Stimulated activated CD8-positive, alpha-beta memory T cell treated with anti-CD3 and anti-CD28 coated beads, Interleukin-12 subunit alpha, Interleukin-12 subunit beta, amount 100 ng/mL, for 24 hours (primary cell): Measurements from ENCODE around the gene CENPP.
"Not testable (repeated sequence)": the region's sequence is repeated elsewhere in the genome, so short reads cannot be mapped to it uniquely, and the experiment has no call there.

ENCODE experiments used
- DNase-seq: peaks from one replicate; pipeline ENCODE4 v3.0.0-alpha.2; 2020; ENCODE audit errors: extremely low read depth

Gene CENPP

GRCh38 chr9:92380603-92381002, 54.9 kb downstream of the CENPP start:
- DNase-seq: no peak

GRCh38 chr9:92381775-92382174, 56.0 kb downstream of the CENPP start:
- no peak for DNase-seq

GRCh38 chr9:92384375-92384774, 58.6 kb downstream of the CENPP start:
- no peak for DNase-seq

- no peak for DNase-seq
Observed at GRCh38 chr9:92385001-92385400, 59.2 kb downstream of the CENPP start.

GRCh38 chr9:92385477-92385876, 59.7 kb downstream of the CENPP start:
- DNase-seq: no peak

- no peak for DNase-seq
Observed at GRCh38 chr9:92385953-92386352, 60.2 kb downstream of the CENPP start.

- no peak for DNase-seq
Observed at GRCh38 chr9:92392690-92393089, 66.9 kb downstream of the CENPP start.

- no peak for DNase-seq
Observed at GRCh38 chr9:92393686-92394085, 67.9 kb downstream of the CENPP start.

GRCh38 chr9:92395617-92396016, 69.9 kb downstream of the CENPP start:
- DNase-seq: no peak

- no peak for DNase-seq
Observed at GRCh38 chr9:92397853-92398252, 72.1 kb downstream of the CENPP start.

GRCh38 chr9:92402360-92402759, 76.6 kb downstream of the CENPP start:
- no peak for DNase-seq

GRCh38 chr9:92402826-92403745, 77.3 kb downstream of the CENPP start:
- no peak for DNase-seq

GRCh38 chr9:92404042-92404836, 78.5 kb downstream of the CENPP start, which contains the start of gene OGN:
Gene OGN, minus strand, starts transcription at chr9:92404578. Its CDS starts 1,171 bp downstream, at chr9:92403407.
- DNase-seq: no peak

GRCh38 chr9:92405818-92406217, 80.1 kb downstream of the CENPP start:
- no peak for DNase-seq

- no peak for DNase-seq
Observed at GRCh38 chr9:92406477-92406876, 80.7 kb downstream of the CENPP start.

GRCh38 chr9:92407818-92408217, 82.1 kb downstream of the CENPP start:
- no peak for DNase-seq

GRCh38 chr9:92408747-92409478, 83.2 kb downstream of the CENPP start:
- DNase-seq: no peak

- not testable (repeated sequence) for DNase-seq
Observed at GRCh38 chr9:92411157-92411556, 85.4 kb downstream of the CENPP start.

GRCh38 chr9:92414566-92414965, 88.8 kb downstream of the CENPP start:
- DNase-seq: no peak

GRCh38 chr9:92422611-92423338, 97.0 kb downstream of the CENPP start:
- no peak for DNase-seq

- no peak for DNase-seq
Observed at GRCh38 chr9:92423612-92424011, 97.9 kb downstream of the CENPP start.
